Suppressor macrophage treated with lipopolysaccharide for 1 hour (primary cell): Measurements from ENCODE around the gene MUL1.
"Not testable (repeated sequence)": the region's sequence is repeated elsewhere in the genome, so short reads cannot be mapped to it uniquely, and the experiment has no call there.

Experiments used
- DNase-seq, 3 donors: peaks; one replicate each; pipeline ENCODE4 v3.0.0-alpha.2; 2020 to 2022

Gene MUL1

GRCh38 chr1:20511518-20512428, 3.8 kb upstream of the MUL1 start:
- no peak for DNase-seq

GRCh38 chr1:20508411-20508771, 440 bp upstream of the MUL1 start:
- no peak for DNase-seq

- DNase-seq, result no peak
Measured at GRCh38 chr1:20507248-20507563, 745 bp downstream of the MUL1 start.

GRCh38 chr1:20505488-20505887, 2.5 kb downstream of the MUL1 start:
- DNase-seq, result no peak

GRCh38 chr1:20500716-20501115, 7.2 kb downstream of the MUL1 start:
- DNase-seq, result no peak

- DNase-seq, result no peak
Measured at GRCh38 chr1:20499718-20500117, 8.2 kb downstream of the MUL1 start.

- DNase-seq, result no peak
Measured at GRCh38 chr1:20499105-20499504, 8.8 kb downstream of the MUL1 start.

GRCh38 chr1:20498116-20498515, 9.8 kb downstream of the MUL1 start:
- no peak for DNase-seq

GRCh38 chr1:20497506-20497905, 10.4 kb downstream of the MUL1 start:
- DNase-seq, result peak in 2 of 3 donors; percentile 32 to 35

- not testable (repeated sequence) for DNase-seq
Measured at GRCh38 chr1:20496725-20497383, 11.1 kb downstream of the MUL1 start.

GRCh38 chr1:20496241-20496661, 11.7 kb downstream of the MUL1 start:
- DNase-seq, result no peak

- DNase-seq, result no peak
Measured at GRCh38 chr1:20495661-20496060, 12.3 kb downstream of the MUL1 start.

- no peak for DNase-seq
Measured at GRCh38 chr1:20494609-20495311, 13.2 kb downstream of the MUL1 start.

- peak; percentile 84 to 92 (median 89) for DNase-seq
Measured at GRCh38 chr1:20493839-20494608, 13.9 kb downstream of the MUL1 start.

- peak in 1 of 3 donors; percentile 28 for DNase-seq
Measured at GRCh38 chr1:20493309-20493708, 14.6 kb downstream of the MUL1 start.

GRCh38 chr1:20492751-20493150, 15.2 kb downstream of the MUL1 start:
- DNase-seq, result peak in 1 of 3 donors; percentile 5

- DNase-seq, result no peak
Measured at GRCh38 chr1:20491866-20492265, 16.1 kb downstream of the MUL1 start.

GRCh38 chr1:20491178-20491577, 16.8 kb downstream of the MUL1 start:
- no peak for DNase-seq

GRCh38 chr1:20487236-20487590, 20.7 kb downstream of the MUL1 start:
- DNase-seq, result no peak

- DNase-seq, result no peak
Measured at GRCh38 chr1:20486457-20487235, 21.3 kb downstream of the MUL1 start.

- peak in 2 of 3 donors; percentile 22 to 42 for DNase-seq
Measured at GRCh38 chr1:20485527-20486456, 22.2 kb downstream of the MUL1 start, which contains the start of gene CAMK2N1. TSS of gene CAMK2N1 (minus strand) at chr1:20486210. CDS start at chr1:20485379, 831 bp downstream.
